ENCODE data around the gene GBX1. TPM values are rescaled to one million over a fixed set of nuclear protein-coding genes. Genes with fewer than 3 reads are reported as not detected.

Gene GBX1
- not detected for polyA plus RNA-seq (2012; ENCODE audit: insufficient read length, low read depth)

- TF ChIP-seq REST (IDR thresholded peaks at IDR 0.05; ENCODE audit: insufficient read depth in 1 of 2, low read depth in 2 of 2, low read length in 2 of 2): no peak
- TF ChIP-seq FOXP2 (optimal IDR thresholded peaks at IDR 0.05; ENCODE audit: borderline replicate concordance, extremely low read depth, extremely low read length, insufficient read depth): no peak
- no peak for TF ChIP-seq TAF1 (IDR thresholded peaks at IDR 0.05; ENCODE audit: borderline replicate concordance, insufficient read depth, low read length)
- TF ChIP-seq SIN3A (IDR thresholded peaks at IDR 0.05; ENCODE audit: borderline replicate concordance, insufficient read depth, low read length): no peak
- TF ChIP-seq POLR2AphosphoS5 (IDR thresholded peaks at IDR 0.05; ENCODE audit: low read depth, low read length): no peak
Measured at GRCh38 chr7:151167197-151167961, at the start of gene GBX1. Gene GBX1 (minus strand): TSS chr7:151167694. CDS start chr7:151167548, 146 bp downstream.

DNA sequence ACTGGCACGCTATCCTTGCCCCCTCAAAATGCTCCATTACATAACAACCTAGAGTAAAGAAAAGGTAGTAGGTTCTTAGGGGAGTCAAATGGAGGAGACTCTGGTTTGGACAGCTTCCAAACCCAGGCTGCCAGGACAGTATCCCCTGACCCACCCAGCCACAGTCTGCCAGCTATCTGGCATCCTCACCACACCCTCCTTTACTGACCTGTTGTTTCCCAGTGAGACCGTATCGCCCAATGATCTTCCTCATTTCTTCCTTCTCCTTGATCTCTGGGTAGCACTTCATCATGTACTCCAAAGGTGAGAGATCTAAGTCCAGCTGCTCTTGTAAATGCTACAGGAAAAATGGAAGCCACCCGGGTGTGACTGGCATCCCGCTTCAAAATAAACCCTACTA is 47.9 kb upstream of the GBX1 start:
- no peak for TF ChIP-seq TAF1 (IDR thresholded peaks at IDR 0.05; ENCODE audit: borderline replicate concordance, insufficient read depth, low read length)
- TF ChIP-seq POLR2AphosphoS5 (IDR thresholded peaks at IDR 0.05; ENCODE audit: low read depth, low read length): no peak
- TF ChIP-seq SIN3A (IDR thresholded peaks at IDR 0.05; ENCODE audit: borderline replicate concordance, insufficient read depth, low read length): no peak
- no peak for TF ChIP-seq FOXP2 (optimal IDR thresholded peaks at IDR 0.05; ENCODE audit: borderline replicate concordance, extremely low read depth, extremely low read length, insufficient read depth)
- no peak for TF ChIP-seq REST (IDR thresholded peaks at IDR 0.05; ENCODE audit: insufficient read depth in 1 of 2, low read depth in 2 of 2, low read length in 2 of 2)

DNA sequence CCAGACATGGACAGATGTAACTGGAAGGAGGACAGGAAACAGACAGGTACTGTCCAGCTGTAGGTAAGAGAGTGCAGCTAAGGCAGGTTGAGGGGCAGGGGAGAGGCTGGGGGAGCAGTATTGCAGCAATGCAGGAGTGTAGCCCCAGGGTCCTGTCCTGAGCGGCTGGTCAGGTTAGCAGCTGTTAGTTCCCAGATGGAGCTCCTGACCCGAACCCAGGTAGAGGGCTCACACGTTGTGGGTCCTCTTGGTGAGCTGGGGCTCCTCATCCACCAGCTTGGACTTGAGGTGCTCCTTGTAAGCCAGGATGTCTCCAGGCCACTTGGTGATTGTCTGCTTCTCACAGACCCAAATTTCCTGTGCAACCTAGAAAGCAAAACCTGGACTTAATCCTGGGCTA is 46.3 kb upstream of the GBX1 start:
- no peak for TF ChIP-seq TAF1 (IDR thresholded peaks at IDR 0.05; ENCODE audit: borderline replicate concordance, insufficient read depth, low read length)
- TF ChIP-seq FOXP2 (optimal IDR thresholded peaks at IDR 0.05; ENCODE audit: borderline replicate concordance, extremely low read depth, extremely low read length, insufficient read depth): no peak
- no peak for TF ChIP-seq REST (IDR thresholded peaks at IDR 0.05; ENCODE audit: insufficient read depth in 1 of 2, low read depth in 2 of 2, low read length in 2 of 2)
- no peak for TF ChIP-seq POLR2AphosphoS5 (IDR thresholded peaks at IDR 0.05; ENCODE audit: low read depth, low read length)
- no peak for TF ChIP-seq SIN3A (IDR thresholded peaks at IDR 0.05; ENCODE audit: borderline replicate concordance, insufficient read depth, low read length)

DNA sequence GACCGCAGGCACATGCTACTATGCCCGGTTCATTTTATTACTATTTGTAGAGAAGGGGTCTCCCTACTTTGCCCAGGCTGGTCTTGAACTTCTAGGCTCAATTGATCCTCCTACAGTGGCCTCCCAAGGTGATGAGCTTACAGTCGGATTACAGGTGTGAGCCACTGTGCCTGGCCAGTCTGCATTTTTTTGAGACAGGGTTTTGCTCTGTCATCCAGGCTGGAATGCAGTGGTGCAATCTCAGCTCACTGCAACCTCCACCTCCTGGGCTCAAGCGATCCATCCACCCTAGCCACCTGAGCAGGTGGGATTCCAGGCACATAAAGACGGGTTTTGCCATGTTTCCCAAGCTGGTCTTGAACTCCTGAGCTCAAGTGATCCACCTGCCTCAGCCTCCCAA is 45.1 kb upstream of the GBX1 start:
- TF ChIP-seq POLR2AphosphoS5 (IDR thresholded peaks at IDR 0.05; ENCODE audit: low read depth, low read length): no peak
- TF ChIP-seq REST (IDR thresholded peaks at IDR 0.05; ENCODE audit: insufficient read depth in 1 of 2, low read depth in 2 of 2, low read length in 2 of 2): no peak
- TF ChIP-seq SIN3A (IDR thresholded peaks at IDR 0.05; ENCODE audit: borderline replicate concordance, insufficient read depth, low read length): no peak
- TF ChIP-seq TAF1 (IDR thresholded peaks at IDR 0.05; ENCODE audit: borderline replicate concordance, insufficient read depth, low read length): no peak
- no peak for TF ChIP-seq FOXP2 (optimal IDR thresholded peaks at IDR 0.05; ENCODE audit: borderline replicate concordance, extremely low read depth, extremely low read length, insufficient read depth)

Data from PFSK-1 (cell line).